Activated gamma-delta T cell (primary cell): Measurements from ENCODE around the gene GAPT.

Experiments
- DNase-seq: peaks from one replicate; lab custom pipeline; 2025; lab: John Stamatoyannopoulos, UW

GAPT gene

GRCh38 chr5:58460732-58461286, 30.4 kb upstream of the GAPT start:
- peak; percentile 33 for DNase-seq

GRCh38 chr5:58462154-58462553, 29.1 kb upstream of the GAPT start:
- no peak for DNase-seq

- DNase-seq = no peak
Measured at GRCh38 chr5:58462623-58463230, 28.5 kb upstream of the GAPT start.

GRCh38 chr5:58466939-58467338, 24.3 kb upstream of the GAPT start:
- DNase-seq = no peak

- no peak for DNase-seq
Measured at GRCh38 chr5:58469896-58470295, 21.3 kb upstream of the GAPT start.

GRCh38 chr5:58475404-58475803, 15.8 kb upstream of the GAPT start:
- DNase-seq = no peak

GRCh38 chr5:58477760-58478376, 13.4 kb upstream of the GAPT start:
- no peak for DNase-seq

GRCh38 chr5:58481066-58481676, 10.1 kb upstream of the GAPT start:
- no peak for DNase-seq

- DNase-seq = no peak
Measured at GRCh38 chr5:58481828-58482227, 9.4 kb upstream of the GAPT start.

- no peak for DNase-seq
Measured at GRCh38 chr5:58482536-58482935, 8.7 kb upstream of the GAPT start.

GRCh38 chr5:58484505-58484904, 6.7 kb upstream of the GAPT start:
- DNase-seq = no peak

- DNase-seq = no peak
Measured at GRCh38 chr5:58486290-58486689, 4.9 kb upstream of the GAPT start.

- DNase-seq = no peak
Measured at GRCh38 chr5:58490402-58491050, 709 bp upstream of the GAPT start.

GRCh38 chr5:58493141-58493540, 1.9 kb downstream of the GAPT start:
- DNase-seq = no peak

- no peak for DNase-seq
Measured at GRCh38 chr5:58496488-58496887, 5.3 kb downstream of the GAPT start.

GRCh38 chr5:58497386-58497785, 6.2 kb downstream of the GAPT start:
- DNase-seq = no peak

- DNase-seq = no peak
Measured at GRCh38 chr5:58497921-58498320, 6.7 kb downstream of the GAPT start.

GRCh38 chr5:58498340-58498942, 7.2 kb downstream of the GAPT start:
- DNase-seq = no peak

GRCh38 chr5:58499231-58499630, 8.0 kb downstream of the GAPT start:
- no peak for DNase-seq

GRCh38 chr5:58499941-58500340, 8.7 kb downstream of the GAPT start:
- DNase-seq = no peak

- no peak for DNase-seq
Measured at GRCh38 chr5:58501778-58502417, 10.7 kb downstream of the GAPT start.
